Left forelimb (tissue), 1 donor: ENCODE data around the gene ACVR1.

Source experiments
- DNase-seq: peaks from one replicate; pipeline ENCODE4 v3.0.0-alpha.2; 2018; ENCODE audit warnings: low spot score

ACVR1 gene

DNA sequence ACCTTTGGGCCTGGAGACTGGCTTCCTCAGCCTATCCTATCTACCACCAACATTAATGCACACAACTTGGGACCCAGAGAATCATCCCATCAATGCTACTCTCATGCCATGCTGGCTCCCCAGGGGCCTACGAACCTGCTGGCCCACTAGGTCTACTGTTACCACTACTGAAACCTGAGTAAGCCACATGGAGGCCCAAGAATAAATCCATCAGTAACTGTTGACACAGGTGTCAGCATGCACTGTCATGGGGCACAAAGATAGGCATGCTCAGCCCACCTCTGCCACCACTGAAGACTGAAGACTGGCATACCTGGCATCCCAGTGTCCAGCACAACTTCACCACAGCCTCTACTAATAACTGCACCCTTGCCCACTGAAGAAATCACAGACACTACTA lies 176.3 kb downstream of the ACVR1 start:
- DNase-seq: no peak

DNA sequence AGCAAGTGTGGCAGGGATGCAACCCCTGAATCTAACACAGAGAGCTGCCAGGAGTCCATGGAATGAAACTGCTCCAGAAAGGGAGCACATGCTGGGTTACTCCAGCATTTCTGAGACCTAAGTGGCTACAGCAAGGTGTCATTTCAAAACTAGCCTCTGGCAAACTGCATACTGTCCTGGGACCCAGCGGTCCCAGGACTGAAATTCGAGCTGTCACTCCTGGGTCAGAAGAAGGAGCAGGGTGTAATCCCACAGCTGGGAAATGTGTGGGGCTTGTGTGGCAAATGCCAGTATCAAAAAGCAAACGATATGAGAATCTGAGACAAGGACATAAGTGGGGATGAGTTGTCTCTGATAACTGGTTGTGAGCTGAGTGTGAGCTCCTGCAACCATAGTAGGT lies 177.1 kb downstream of the ACVR1 start:
- no peak for DNase-seq

DNA sequence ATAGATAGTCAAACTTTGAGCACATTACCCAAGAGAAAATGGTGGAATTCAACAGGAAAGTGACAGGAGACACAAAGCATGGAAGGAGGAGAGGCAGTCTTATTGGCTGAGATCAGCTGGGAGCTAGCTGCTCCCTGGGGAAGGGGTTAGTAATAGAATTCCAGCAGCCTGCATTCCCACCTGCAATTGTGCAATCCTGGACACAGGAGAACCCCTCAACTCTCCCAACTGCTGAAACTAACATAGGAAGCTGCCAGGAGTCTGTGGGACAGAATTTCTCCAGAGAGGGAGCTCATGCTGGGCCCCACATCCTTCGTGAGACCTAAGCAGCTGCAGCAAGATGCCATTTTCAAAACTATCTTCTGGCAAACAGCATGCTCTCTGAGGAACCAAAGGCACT lies 177.7 kb downstream of the ACVR1 start:
- no peak for DNase-seq

DNA sequence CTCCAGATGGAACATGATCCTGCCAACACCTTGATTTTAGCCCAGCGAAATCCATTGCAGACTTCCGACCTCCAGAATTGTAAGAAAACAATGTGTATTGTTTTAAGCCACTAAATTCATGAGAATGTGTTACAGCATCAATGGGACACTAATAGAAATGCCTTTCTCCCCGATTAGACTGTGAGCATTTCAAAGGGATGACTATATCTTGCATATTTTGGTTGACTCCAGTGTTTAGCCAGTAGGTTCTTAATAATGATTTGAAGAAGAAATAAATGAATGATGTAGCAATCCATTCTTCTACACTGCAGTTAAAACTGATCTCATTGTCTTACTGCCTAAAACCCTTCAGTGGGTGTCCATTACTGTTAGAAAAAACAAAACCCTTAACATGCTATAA lies 180.1 kb downstream of the ACVR1 start:
- no peak for DNase-seq

DNA sequence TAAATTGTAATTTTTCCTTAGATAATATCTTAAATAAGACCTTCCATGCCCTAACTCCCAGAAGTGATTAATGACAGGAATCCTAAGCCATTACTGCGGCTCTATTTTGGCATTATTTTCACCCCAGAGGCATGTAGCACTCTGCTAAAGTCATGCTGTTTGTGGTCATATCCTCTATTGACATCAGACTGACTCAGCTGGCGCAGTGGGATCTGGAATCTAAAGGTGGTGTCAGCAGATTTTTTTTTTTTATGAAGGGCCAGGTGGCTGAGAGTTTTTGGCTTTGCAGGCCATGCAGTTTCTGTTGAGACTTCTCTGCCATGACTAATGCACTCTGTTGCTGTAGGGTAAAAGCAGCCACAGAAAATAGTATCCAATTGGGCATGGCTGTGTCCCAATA lies 183.4 kb downstream of the ACVR1 start:
- DNase-seq: no peak

DNA sequence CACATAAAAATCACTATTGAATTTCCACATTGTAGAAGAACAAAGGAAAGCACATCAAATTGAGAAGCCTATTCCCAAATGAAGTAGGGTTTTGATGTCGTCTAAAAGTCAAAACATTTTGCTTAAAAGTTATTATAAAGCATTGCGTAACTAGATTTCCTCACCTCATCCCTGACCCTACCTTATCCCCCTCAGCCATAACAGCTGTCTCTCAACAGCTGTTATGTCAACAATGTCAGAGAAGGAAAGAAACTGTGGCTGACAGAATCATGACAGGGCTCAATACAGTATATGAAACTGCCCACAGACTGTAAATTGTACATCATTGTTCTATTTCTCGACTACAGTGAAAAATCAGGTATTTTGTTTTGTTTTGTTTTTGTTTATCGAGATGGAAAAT lies 184.4 kb downstream of the ACVR1 start:
- no peak for DNase-seq

DNA sequence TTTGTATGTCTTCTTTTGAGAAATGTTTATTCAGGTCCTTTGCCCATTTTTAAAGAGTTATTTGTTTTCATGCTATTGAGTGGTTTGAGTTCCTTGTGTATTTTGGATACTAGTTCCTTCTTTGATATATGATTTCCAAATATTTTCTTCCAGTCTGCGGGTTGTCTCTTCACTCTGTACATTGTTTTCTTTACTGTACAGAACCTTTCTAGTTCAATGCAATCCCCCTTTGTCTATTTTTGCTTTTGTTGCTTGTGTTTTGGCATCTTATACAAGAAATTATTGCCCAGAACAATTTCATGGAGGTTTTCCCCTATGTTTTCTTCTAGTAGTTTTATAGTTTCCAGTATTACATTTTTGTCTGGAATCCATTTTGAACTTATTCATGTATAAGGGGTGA lies 185.0 kb downstream of the ACVR1 start:
- DNase-seq: no peak
